Keratinocyte (primary cell): ENCODE data around the gene CHAF1B.

ENCODE experiments used
- CTCF ChIP-seq, 3 experiments: IDR thresholded peaks in 1 of 3; conservative IDR thresholded peaks in 1 of 3; optimal IDR thresholded peaks in 1 of 3; 2 replicates in 2 of 3; 3 replicates in 1 of 3; pipeline versions ENCODE3 to v1.5.1; 2011; ENCODE audit warnings: low read length in 3 of 3, mild to moderate bottlenecking in 3 of 3, moderate library complexity in 2 of 3, control low read depth in 1 of 3, inconsistent platforms in 1 of 3; ENCODE audit not compliant: insufficient read depth in 2 of 3; ENCODE audit errors: extremely low read depth in 1 of 3
- EZH2 ChIP-seq: IDR thresholded peaks from one replicate; pipeline ENCODE4 v1.6.1; 2012; ENCODE audit warnings: inconsistent platforms, mild to moderate bottlenecking, low read length, moderate library complexity

- TF ChIP-seq EZH2 (no peak), CTCF (optimal IDR thresholded peaks at IDR 0.05 in 1 of 3, IDR thresholded peaks at IDR 0.05 in 1 of 3, conservative IDR thresholded peaks at IDR 0.05 in 1 of 3; ENCODE audit: extremely low read depth in 1 of 3, insufficient read depth in 2 of 3, low read length in 3 of 3) (no peak)
These were observed 34.0 kb downstream of the CHAF1B start for GRCh38 chr21:36419241-36419640.
